Karpas-422 (cell line): ENCODE measurements around the gene NME7. TPM values are rescaled to one million over a fixed set of nuclear protein-coding genes. Genes with fewer than 3 reads are reported as not detected.
"Not testable (repeated sequence)": the region's sequence is repeated elsewhere in the genome, so short reads cannot be mapped to it uniquely, and the experiment has no call there.

Experiments
- DNase-seq: peaks from one replicate; pipeline ENCODE4 v3.0.0-alpha.2; 2015
- H2AFZ ChIP-seq: fragments of 200-600 bp; sonication (generic); 2 replicates; pipeline ENCODE4 v1.6.1; 2014; ENCODE audit warnings: antibody characterized with exemption, low read length, mixed read lengths
- H3K27ac ChIP-seq: fragments of 200-600 bp; sonication (generic); 2 replicates; pipeline ENCODE4 v1.5.1; 2014; ENCODE audit warnings: mild to moderate bottlenecking, low read length, moderate library complexity
- H3K27me3 ChIP-seq: fragments of 200-600 bp; sonication (generic); 2 replicates; pipeline ENCODE4 v1.6.1; 2014; ENCODE audit warnings: low read length, mixed read lengths
- H3K36me3 ChIP-seq: fragments of 200-600 bp; sonication (generic); 2 replicates; pipeline ENCODE4 v1.6.1; 2014; ENCODE audit warnings: low read length, mixed read lengths; ENCODE audit not compliant: insufficient read depth
- H3K4me1 ChIP-seq: fragments of 200-600 bp; sonication (generic); 2 replicates; pipeline ENCODE4 v1.6.1; 2014; ENCODE audit warnings: mild to moderate bottlenecking, low read length, mixed read lengths
- H3K4me2 ChIP-seq: fragments of 200-600 bp; sonication (generic); 2 replicates; pipeline ENCODE4 v1.6.1; 2014; ENCODE audit warnings: low read length, low read depth, mild to moderate bottlenecking; ENCODE audit not compliant: poor library complexity, severe bottlenecking
- H3K4me3 ChIP-seq: fragments of 200-600 bp; sonication (generic); 2 replicates; pipeline ENCODE4 v1.5.1; 2014; ENCODE audit warnings: mild to moderate bottlenecking, antibody characterized with exemption, low read length, mixed read lengths
- H3K79me2 ChIP-seq: fragments of 200-600 bp; sonication (generic); 2 replicates; pipeline ENCODE4 v1.6.1; 2014; ENCODE audit warnings: mild to moderate bottlenecking, low read length, mixed read lengths
- H3K9ac ChIP-seq: fragments of 200-600 bp; sonication (generic); 2 replicates; pipeline ENCODE4 v1.6.0; 2014; ENCODE audit warnings: low read length
- H3K9me2 ChIP-seq: fragments of 200-600 bp; sonication (generic), shearing (Covaris generic); replicated peaks from 2 replicates; pipeline ENCODE4 v1.6.0; 2014; ENCODE audit warnings: mild to moderate bottlenecking, low read length, moderate library complexity; ENCODE audit not compliant: insufficient read depth
- H3K9me3 ChIP-seq: fragments of 300-700, 200-600 bp; sonication (generic); 2 replicates; pipeline ENCODE4 v1.6.1; 2014; ENCODE audit warnings: low read length, mixed read lengths
- H4K20me1 ChIP-seq: fragments of 200-600 bp; sonication (generic); 2 replicates; pipeline ENCODE4 v1.6.1; 2014; ENCODE audit warnings: mild to moderate bottlenecking, antibody characterized with exemption, low read length, low read depth; ENCODE audit not compliant: insufficient read depth
- total RNA-seq: library from RNA; depleted of rRNA; stranded (reverse); fragments of >200 nt; shearing (Covaris generic); gene quantifications from 2 replicates; pipeline ENCODE4 v1.2.3, GENCODE V29; 2014; ENCODE audit warnings: low replicate concordance

NME7 gene
- total RNA-seq, 1 experiment from 2014 or later, result 7.2 TPM

DNA sequence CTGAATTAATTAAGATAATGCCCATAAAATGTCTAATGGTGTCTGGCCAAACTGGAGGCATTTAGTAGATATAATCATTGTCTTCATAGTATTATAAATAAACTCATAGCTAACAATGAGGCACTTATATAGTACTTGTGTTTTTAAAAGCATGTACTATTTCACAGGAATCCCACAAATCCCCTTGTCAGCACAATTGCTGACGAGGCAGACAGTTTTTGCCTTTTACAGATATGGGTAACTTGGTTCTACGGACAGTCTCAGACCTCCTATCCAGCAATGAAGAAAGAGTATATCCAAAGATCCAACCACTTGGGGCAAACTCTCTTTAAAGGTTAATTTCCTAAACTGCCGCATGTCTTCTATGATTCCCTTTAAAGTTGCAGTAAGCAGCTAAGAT, 187.4 kb downstream of the NME7 start:
- Histone ChIP-seq H3K4me1 (peaks cover 8% of the 10 kb centered on the region), H3K4me2 (no peak overlapping the region), H3K79me2 (no peaks in the 10 kb centered on the region), H3K9me3 (no peaks in the 10 kb centered on the region), H3K9me2 (no peaks in the 10 kb centered on the region), H3K27me3 (no peaks in the 10 kb centered on the region), H3K9ac (no peak overlapping the region), H3K36me3 (no peaks in the 10 kb centered on the region), H2AFZ (no peak overlapping the region), H4K20me1 (no peaks in the 10 kb centered on the region), H3K27ac (no peak overlapping the region), H3K4me3 (no peak overlapping the region)
- DNase-seq, result no peak

DNA sequence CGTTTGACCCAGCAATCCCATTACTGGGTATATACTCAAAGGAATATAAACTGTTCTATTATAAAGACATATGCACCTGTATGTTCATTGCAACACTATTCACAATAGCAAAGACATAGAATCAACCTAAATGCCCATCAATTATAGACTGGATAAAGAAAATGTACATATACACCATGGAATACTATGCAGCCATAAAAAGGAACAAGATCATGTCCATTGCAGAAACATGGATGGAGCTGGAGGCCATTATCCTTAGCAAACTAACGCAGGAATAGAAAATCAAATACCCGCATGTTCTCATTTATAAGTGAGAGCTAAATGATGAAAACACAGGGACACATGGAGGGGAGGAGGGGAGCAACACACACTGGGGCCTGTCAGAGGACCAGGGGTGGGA, 188.2 kb downstream of the NME7 start:
- not testable (repeated sequence) for DNase-seq, H4K20me1 ChIP-seq

DNA sequence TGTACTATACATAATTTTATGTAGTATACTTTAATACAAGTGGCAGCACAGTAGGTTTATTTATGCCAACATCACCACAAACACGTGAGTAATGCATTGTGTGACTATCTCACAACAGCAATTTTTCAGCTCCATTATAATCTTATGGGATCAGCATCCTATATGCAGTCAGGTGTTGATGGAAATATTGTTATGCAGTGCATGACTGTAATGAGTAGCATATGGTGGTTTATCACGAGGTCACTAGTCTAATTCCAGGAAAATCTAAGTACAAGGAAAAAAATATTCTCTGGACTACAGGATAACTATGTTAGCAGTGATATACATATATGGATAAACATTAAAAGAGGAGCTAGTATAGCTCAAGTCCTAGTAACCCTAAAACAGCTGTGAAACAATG, 192.1 kb downstream of the NME7 start:
- Histone ChIP-seq H3K9ac (no peak overlapping the region), H3K79me2 (no peaks in the 10 kb centered on the region), H3K4me3 (no peak overlapping the region), H3K27ac (no peak overlapping the region), H3K27me3 (no peaks in the 10 kb centered on the region), H3K4me1 (no peaks in the 10 kb centered on the region), H3K9me3 (no peaks in the 10 kb centered on the region), H3K4me2 (no peak overlapping the region), H2AFZ (no peak overlapping the region), H3K36me3 (no peaks in the 10 kb centered on the region), H4K20me1 (no peaks in the 10 kb centered on the region), H3K9me2 (no peaks in the 10 kb centered on the region)
- DNase-seq, result no peak

More for the DNA sequence above, 188.2 kb downstream of the NME7 start:
- H3K9me2 ChIP-seq, H3K36me3 ChIP-seq, H3K9me3 ChIP-seq, H3K4me2 ChIP-seq, H3K79me2 ChIP-seq, H3K27ac ChIP-seq, H3K4me1 ChIP-seq, H3K9ac ChIP-seq, H3K4me3 ChIP-seq, H2AFZ ChIP-seq, H3K27me3 ChIP-seq: not testable (repeated sequence)

DNA sequence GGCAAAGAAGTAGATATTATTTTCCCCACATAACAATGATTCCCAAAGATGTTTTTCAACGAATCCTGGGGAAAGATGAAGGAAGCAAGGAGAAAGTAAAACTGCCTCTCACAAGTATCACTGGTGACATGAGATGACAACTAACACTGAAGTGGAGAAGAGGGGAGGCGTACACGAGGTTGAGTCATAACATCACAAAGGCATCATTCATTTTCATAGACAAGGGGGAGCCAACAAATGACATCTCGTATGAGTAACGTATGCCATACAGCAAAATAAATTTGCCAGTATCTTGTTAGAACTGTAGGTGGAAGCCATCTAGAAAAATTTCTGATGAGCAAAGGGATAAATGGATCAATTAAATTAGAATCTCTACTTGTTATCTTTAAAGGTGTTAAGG, 204.5 kb downstream of the NME7 start:
- Histone ChIP-seq H4K20me1 (no peaks in the 10 kb centered on the region), H3K4me1 (no peaks in the 10 kb centered on the region), H3K27me3 (no peaks in the 10 kb centered on the region), H3K9me2 (no peaks in the 10 kb centered on the region), H3K27ac (no peak overlapping the region), H3K36me3 (no peaks in the 10 kb centered on the region), H3K9ac (no peak overlapping the region), H3K9me3 (no peaks in the 10 kb centered on the region), H3K4me2 (no peak overlapping the region), H3K79me2 (no peaks in the 10 kb centered on the region), H2AFZ (no peak overlapping the region), H3K4me3 (no peak overlapping the region)
- no peak for DNase-seq

GRCh38 chr1:169161496-169162194, 206.0 kb downstream of the NME7 start:
- Histone ChIP-seq H3K27ac (no peak overlapping the region), H3K9ac (no peak overlapping the region), H3K79me2 (no peaks in the 10 kb centered on the region), H3K4me2 (no peak overlapping the region), H3K4me1 (no peaks in the 10 kb centered on the region), H2AFZ (no peak overlapping the region), H4K20me1 (no peaks in the 10 kb centered on the region), H3K36me3 (no peaks in the 10 kb centered on the region), H3K9me2 (no peaks in the 10 kb centered on the region), H3K9me3 (no peaks in the 10 kb centered on the region), H3K4me3 (no peak overlapping the region), H3K27me3 (no peaks in the 10 kb centered on the region)
- no peak for DNase-seq

DNA sequence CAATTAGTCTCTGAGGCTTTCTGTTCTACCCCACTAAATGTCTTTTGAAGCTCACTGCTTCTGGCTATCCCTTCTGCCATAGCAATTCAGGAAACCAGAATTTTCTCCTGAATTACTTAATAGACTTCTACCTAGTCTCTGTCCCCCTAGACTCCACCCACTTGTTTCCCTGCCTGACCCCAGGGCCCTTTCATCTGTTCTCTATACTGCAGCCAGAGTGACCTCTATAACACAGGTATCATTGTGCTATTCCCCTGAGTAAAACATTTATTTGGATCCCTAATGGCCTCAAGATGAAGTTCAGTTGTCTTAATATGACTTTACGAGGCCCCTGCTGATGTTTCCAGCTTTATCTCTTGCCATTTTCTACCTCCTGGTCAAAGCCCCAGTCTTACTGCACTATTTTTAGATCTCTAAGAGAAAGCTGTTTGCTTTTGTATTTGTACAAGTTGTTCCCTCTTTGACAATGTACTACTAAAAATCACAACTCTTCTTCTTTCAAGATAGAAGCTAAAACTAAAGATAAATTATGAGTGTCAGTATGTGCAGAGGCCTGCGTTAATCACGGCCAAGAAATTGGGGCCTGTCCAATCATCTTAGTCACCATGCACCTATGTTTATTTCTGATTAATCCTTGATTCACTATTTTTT, 206.6 kb downstream of the NME7 start:
- DNase-seq, result no peak
- Histone ChIP-seq H3K4me1 (no peaks in the 10 kb centered on the region), H3K9ac (no peak overlapping the region), H3K4me2 (no peak overlapping the region), H3K9me2 (no peaks in the 10 kb centered on the region), H2AFZ (no peak overlapping the region), H3K4me3 (no peak overlapping the region), H3K79me2 (no peaks in the 10 kb centered on the region), H4K20me1 (no peaks in the 10 kb centered on the region), H3K27ac (no peak overlapping the region), H3K9me3 (no peaks in the 10 kb centered on the region), H3K36me3 (no peaks in the 10 kb centered on the region), H3K27me3 (no peaks in the 10 kb centered on the region)

- no peaks in the 10 kb centered on the region for H3K4me1 ChIP-seq
- H3K79me2 ChIP-seq, result no peaks in the 10 kb centered on the region
- no peak overlapping the region for H3K9ac ChIP-seq
- no peak overlapping the region for H2AFZ ChIP-seq
- no peak overlapping the region for H3K4me2 ChIP-seq
- no peak overlapping the region for H3K4me3 ChIP-seq
- no peaks in the 10 kb centered on the region for H3K27me3 ChIP-seq
- no peak for DNase-seq
- no peaks in the 10 kb centered on the region for H4K20me1 ChIP-seq
- H3K27ac ChIP-seq, result no peak overlapping the region
- H3K9me2 ChIP-seq, result no peaks in the 10 kb centered on the region
- H3K36me3 ChIP-seq, result no peaks in the 10 kb centered on the region
- H3K9me3 ChIP-seq, result no peaks in the 10 kb centered on the region
These were observed 211.0 kb downstream of the NME7 start for GRCh38 chr1:169156580-169156979.

GRCh38 chr1:169155675-169156074, 211.9 kb downstream of the NME7 start:
- DNase-seq, result no peak

More at GRCh38 chr1:169155675-169156074, 211.9 kb downstream of the NME7 start:
- Histone ChIP-seq H3K9me3 (no peaks in the 10 kb centered on the region), H3K36me3 (no peaks in the 10 kb centered on the region), H3K27me3 (no peaks in the 10 kb centered on the region), H3K4me3 (no peak overlapping the region), H3K9me2 (no peaks in the 10 kb centered on the region), H3K79me2 (no peaks in the 10 kb centered on the region), H4K20me1 (no peaks in the 10 kb centered on the region), H3K4me2 (no peak overlapping the region), H3K9ac (no peak overlapping the region), H2AFZ (no peak overlapping the region), H3K27ac (no peak overlapping the region), H3K4me1 (no peaks in the 10 kb centered on the region)
